Gastroesophageal sphincter (tissue), 4 donors: ENCODE measurements around the gene KLC1. TPM values are rescaled to one million over a fixed set of nuclear protein-coding genes. Genes with fewer than 3 reads are reported as not detected.

Experiments
- ATAC-seq: fragments of 150-250 bp; one replicate; pipeline ENCODE4 v1.9.1; 2016; ENCODE audit warnings: mild to moderate bottlenecking, moderate library complexity
- H3K27ac ChIP-seq, 4 donors: fragments of 200-600 bp; sonication (generic) in 3 of 4; 1 replicate in 3 of 4; 2 replicates in 1 of 4; pipeline ENCODE4 v1.5.1; 2016 to 2019
- H3K27me3 ChIP-seq: fragments of 200-600 bp; sonication (generic); one replicate; pipeline ENCODE4 v1.5.1; 2019
- H3K36me3 ChIP-seq, 2 donors: fragments of 200-600 bp; sonication (generic); one replicate each; pipeline ENCODE4 v1.5.1; 2019; ENCODE audit warnings: control low read depth in 1 of 2
- H3K4me1 ChIP-seq, 3 donors: fragments of 200-600 bp; sonication (generic); 1 replicate in 2 of 3; 2 replicates in 1 of 3; pipeline ENCODE4 v1.5.1; 2016 to 2019; ENCODE audit warnings: control low read depth in 2 of 3
- H3K4me3 ChIP-seq, 2 donors: fragments of 200-600 bp; sonication (generic); one replicate each; pipeline ENCODE4 v1.5.1; 2019; ENCODE audit warnings: mild to moderate bottlenecking in 1 of 2, moderate library complexity in 1 of 2
- H3K9me3 ChIP-seq, 3 donors: fragments of 200-600 bp; sonication (generic); one replicate each; pipeline ENCODE4 v1.5.1; 2017 to 2019; ENCODE audit warnings: control low read depth in 2 of 3
- EP300 ChIP-seq: sonication (generic); formaldehyde crosslinking; IDR thresholded peaks from one replicate; pipeline ENCODE4 v1.6.1; 2017; ENCODE audit warnings: antibody characterized with exemption, mild to moderate bottlenecking
- POLR2A ChIP-seq, 2 donors: fragments of 450-650 bp; IDR thresholded peaks; one replicate each; pipeline ENCODE4 v1.6.1; 2017; ENCODE audit warnings: antibody characterized with exemption in 2 of 2, mild to moderate bottlenecking in 2 of 2, moderate library complexity in 1 of 2
- POLR2AphosphoS5 ChIP-seq: sonication (generic); formaldehyde crosslinking; IDR thresholded peaks from one replicate; pipeline ENCODE4 v1.6.1; 2017; ENCODE audit warnings: antibody characterized with exemption
- WGBS, 2 donors: methylation state at CpG; one replicate each; pipeline ENCODE4 v1.1.5; 2018; ENCODE audit warnings: low coverage in 1 of 2; 5-methylcytosine and 5-hydroxymethylcytosine counted together
- total RNA-seq, 4 donors: library from RNA; depleted of rRNA; stranded (reverse); fragments of >200 nt; gene quantifications; one replicate each; pipeline ENCODE4 v1.1.0, GENCODE V29; 2016
- TF ChIP-seq, protein P1 (sequence below), 4 experiments: fragments of 200-600 bp in 2 of 4; fragments of 450-650 bp in 2 of 4; sonication (generic) in 1 of 4; IDR thresholded peaks; one replicate each; pipeline ENCODE4 v1.5.1; 2017 to 2019; ENCODE audit warnings: antibody characterized with exemption in 4 of 4, mild to moderate bottlenecking in 2 of 4, moderate library complexity in 2 of 4

The KLC1 gene
- total RNA-seq, 4 donors from 2014 or later = 275 to 390 (median 339) TPM

DNA sequence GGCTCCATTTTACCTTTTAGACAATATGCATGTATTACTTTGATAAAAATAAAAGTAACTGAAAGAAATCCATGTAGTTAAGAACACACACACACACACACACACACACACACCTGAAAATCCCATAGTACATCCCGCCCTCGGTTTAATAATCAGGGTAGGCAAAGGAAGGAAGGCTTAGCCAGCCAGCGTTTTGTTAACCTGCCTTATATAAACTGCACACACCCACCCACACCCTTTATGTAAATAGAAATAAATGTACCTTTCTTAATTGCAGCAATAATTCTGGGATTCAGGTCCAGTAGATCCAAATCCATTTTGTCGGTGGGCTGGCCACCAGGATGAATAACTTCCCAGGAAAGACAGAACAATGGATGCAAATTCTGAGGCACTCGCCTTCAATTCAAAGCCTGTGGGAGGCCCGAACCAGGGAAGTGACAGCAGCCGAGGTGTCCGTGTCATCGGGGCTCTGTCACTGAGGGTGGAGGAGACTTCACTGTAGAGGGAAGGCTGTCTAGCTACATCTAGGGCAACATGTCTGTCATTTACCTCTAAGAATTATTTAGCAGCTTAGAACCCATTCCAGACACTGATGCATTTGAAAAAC, 81.9 kb downstream of the KLC1 start:
- Histone ChIP-seq H3K4me3 (no peak overlapping the region), H3K27ac (peak overlapping the region in 3 of 4 donors; percentile 44 to 64 (median 58)), H3K4me1 (peaks cover 0 to 82% (median 18%) of the 10 kb centered on the region in 3 donors), H3K27me3 (no peaks in the 10 kb centered on the region), H3K9me3 (no peaks in the 10 kb centered on the region), H3K36me3 (peaks cover 0 to 23% of the 10 kb centered on the region in 2 donors)
- ATAC-seq = no peak
- TF ChIP-seq POLR2A (IDR thresholded peaks at IDR 0.05) = no peak
- no peak for TF ChIP-seq POLR2AphosphoS5
- TF ChIP-seq, protein P1, sequence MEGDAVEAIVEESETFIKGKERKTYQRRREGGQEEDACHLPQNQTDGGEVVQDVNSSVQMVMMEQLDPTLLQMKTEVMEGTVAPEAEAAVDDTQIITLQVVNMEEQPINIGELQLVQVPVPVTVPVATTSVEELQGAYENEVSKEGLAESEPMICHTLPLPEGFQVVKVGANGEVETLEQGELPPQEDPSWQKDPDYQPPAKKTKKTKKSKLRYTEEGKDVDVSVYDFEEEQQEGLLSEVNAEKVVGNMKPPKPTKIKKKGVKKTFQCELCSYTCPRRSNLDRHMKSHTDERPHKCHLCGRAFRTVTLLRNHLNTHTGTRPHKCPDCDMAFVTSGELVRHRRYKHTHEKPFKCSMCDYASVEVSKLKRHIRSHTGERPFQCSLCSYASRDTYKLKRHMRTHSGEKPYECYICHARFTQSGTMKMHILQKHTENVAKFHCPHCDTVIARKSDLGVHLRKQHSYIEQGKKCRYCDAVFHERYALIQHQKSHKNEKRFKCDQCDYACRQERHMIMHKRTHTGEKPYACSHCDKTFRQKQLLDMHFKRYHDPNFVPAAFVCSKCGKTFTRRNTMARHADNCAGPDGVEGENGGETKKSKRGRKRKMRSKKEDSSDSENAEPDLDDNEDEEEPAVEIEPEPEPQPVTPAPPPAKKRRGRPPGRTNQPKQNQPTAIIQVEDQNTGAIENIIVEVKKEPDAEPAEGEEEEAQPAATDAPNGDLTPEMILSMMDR (IDR thresholded peaks at IDR 0.05) = no peak
- TF ChIP-seq EP300 = no peak
- 69% methylated on average over 8 of the region's 9 CpGs for WGBS, 2 donors

DNA sequence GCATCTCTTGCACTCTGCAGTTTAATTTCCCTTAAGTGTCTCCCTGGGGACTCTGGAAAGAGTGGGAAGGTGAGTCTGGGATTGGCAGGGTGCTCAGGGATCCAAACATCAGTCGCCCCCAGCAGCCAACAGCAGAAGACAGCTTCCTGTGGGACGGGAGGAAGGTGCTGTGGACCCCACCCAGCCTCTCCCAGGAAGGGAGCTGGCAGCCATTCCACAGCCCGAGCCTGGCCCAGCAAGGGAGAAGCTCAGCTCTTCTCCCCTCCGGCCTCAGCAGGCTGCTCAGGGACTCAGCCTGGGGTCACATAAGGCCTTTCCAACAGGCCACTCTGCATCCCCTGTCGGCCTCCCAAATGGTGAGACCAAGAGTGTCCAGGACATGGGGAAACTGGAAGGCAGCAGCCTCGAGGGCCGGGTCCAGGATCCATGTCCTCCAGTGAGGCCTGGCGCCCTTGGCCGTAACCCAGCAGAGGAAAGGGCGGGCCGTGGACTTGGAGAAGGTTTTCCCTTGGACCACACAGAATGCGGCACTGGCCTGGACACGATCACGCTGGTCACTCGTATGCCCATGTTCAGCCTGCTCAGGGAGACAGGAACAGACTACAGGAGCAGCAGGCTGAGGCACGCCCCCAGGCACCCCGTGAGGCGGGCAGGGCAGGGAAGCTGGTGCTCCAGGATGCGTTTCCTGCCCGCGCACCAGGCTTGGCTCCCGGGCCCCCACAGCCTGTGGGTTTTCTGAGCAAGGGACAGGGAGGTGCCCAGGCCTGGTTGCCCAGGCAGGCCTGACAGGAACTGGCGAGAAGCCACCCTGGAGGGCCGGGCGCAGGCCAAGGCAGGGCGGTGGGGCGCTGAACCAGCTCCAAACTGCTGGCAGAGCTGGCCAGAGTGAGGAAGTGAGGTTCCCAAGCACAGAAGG, 82.8 kb downstream of the KLC1 start:
- WGBS, 2 donors = 30 to 73% methylated on average over 3 to 4 of the region's 27 CpGs
- no peak for TF ChIP-seq POLR2AphosphoS5
- TF ChIP-seq EP300 = no peak
- TF ChIP-seq, protein P1 (IDR thresholded peaks at IDR 0.05) = no peak
- TF ChIP-seq POLR2A (IDR thresholded peaks at IDR 0.05) = no peak
- Histone ChIP-seq H3K9me3 (no peaks in the 10 kb centered on the region), H3K4me3 (no peak overlapping the region), H3K4me1 (peaks cover 0 to 78% (median 20%) of the 10 kb centered on the region in 3 donors), H3K27me3 (no peaks in the 10 kb centered on the region), H3K27ac (peak overlapping the region in 3 of 4 donors; percentile 44 to 64 (median 58)), H3K36me3 (peaks cover 0 to 14% of the 10 kb centered on the region in 2 donors)
- no peak for ATAC-seq

DNA sequence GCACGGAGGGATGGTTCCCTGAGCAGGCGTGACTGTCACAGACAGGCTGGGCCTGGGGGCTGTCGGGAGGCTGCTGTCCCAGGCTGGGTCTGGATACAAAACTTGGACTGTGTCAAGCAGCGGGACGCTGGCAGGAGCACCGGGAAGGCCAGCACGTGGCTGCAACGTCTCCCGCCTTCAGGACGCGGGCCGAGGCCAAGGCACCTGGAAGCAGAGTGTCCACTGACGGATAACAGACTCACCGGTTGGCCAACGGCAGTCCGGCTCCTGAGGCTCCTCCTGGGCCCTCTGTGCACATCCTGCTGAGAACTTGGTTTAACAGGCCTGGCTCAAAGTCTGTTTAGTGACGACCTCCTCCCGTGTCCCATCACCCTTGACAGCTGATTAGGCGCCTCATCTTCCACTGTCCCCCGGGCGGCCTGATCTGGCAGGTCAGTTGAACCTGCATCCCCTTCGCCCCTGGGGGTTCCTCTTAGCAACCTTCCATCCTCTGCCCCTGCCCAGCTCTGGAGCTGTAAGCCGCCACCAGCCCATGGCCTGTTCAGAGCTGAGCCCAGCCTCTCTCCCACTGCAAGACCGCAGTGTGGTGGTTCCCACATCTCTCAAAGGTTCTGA, 83.7 kb downstream of the KLC1 start:
- Histone ChIP-seq H3K4me3 (no peak overlapping the region), H3K9me3 (no peaks in the 10 kb centered on the region), H3K27ac (peak overlapping the region in 3 of 4 donors; percentile 44 to 64 (median 58)), H3K4me1 (peaks cover 0 to 82% (median 30%) of the 10 kb centered on the region in 3 donors), H3K36me3 (peaks cover 0 to 5% of the 10 kb centered on the region in 2 donors), H3K27me3 (no peaks in the 10 kb centered on the region)
- WGBS, 2 donors = 71 to 74% methylated on average over 8 to 9 of the region's 24 CpGs
- ATAC-seq = no peak
- no peak for TF ChIP-seq POLR2AphosphoS5

DNA sequence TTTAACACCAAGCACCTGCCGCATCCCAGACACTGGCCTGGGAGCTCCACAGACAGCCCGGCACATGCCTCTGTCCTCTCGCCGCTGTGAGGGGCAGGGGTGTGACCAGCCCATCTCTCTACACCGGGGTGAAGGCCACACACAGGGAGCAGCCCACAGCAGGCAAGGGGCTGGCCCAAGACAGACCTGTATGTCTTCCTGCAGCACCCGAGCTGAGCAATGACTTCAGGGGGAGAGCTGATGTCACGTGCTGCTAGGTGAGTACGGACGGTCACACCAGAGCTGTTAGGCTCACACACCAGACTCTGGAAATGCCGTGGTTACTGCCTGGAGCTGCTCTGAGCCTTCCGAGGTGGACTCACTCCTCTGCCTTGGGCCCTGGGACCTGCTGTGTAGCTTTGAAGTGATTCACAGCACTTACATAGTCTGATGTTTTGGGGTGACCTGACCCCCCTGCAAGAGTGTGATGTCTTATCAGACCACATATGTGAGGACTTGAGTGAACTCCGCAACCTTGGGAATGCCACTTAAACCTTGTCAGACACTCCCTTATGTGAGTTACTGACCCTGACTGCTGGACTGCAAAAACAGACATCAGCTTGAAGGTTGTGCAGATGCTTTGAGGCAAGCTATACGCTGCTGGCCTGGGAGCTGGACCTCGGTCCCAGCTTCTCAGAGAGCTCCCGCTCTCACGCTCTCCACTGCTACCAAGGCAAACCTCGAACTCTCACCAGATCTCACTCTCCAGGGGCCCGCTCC, 84.5 kb downstream of the KLC1 start:
- no peak overlapping the region for H3K4me3 ChIP-seq
- H3K36me3 ChIP-seq = no peaks in the 10 kb centered on the region
- H3K4me1 ChIP-seq = peaks cover 0 to 82% (median 37%) of the 10 kb centered on the region in 3 donors
- TF ChIP-seq, protein P1 (IDR thresholded peaks at IDR 0.05) = no peak
- TF ChIP-seq POLR2A (IDR thresholded peaks at IDR 0.05) = no peak
- ATAC-seq = no peak
- no peaks in the 10 kb centered on the region for H3K9me3 ChIP-seq
- WGBS, 2 donors = 62 to 90% methylated on average over 2 to 4 of the region's 18 CpGs
- H3K27me3 ChIP-seq = no peaks in the 10 kb centered on the region
- H3K27ac ChIP-seq = peak overlapping the region in 1 of 4 donors; percentile 58
